Suprapubic skin (tissue), 4 donors: ENCODE data around the gene FAM3A.

Source experiments
- CTCF ChIP-seq, 2 donors: fragments of 200-600 bp in 1 of 2; fragments of 450-650 bp in 1 of 2; sonication (generic) in 1 of 2; IDR thresholded peaks; one replicate each; pipeline ENCODE4 v1.5.1; 2016 to 2019; ENCODE audit warnings: antibody characterized with exemption in 2 of 2, mild to moderate bottlenecking in 1 of 2, moderate library complexity in 1 of 2
- EP300 ChIP-seq: sonication (generic); formaldehyde crosslinking; IDR thresholded peaks from one replicate; pipeline ENCODE4 v1.6.1; 2017; ENCODE audit warnings: antibody characterized with exemption
- POLR2A ChIP-seq, 2 donors: fragments of 450-650 bp; IDR thresholded peaks; one replicate each; pipeline ENCODE4 v1.6.1; 2017; ENCODE audit warnings: antibody characterized with exemption in 2 of 2, mild to moderate bottlenecking in 2 of 2, moderate library complexity in 2 of 2
- POLR2AphosphoS5 ChIP-seq, 3 donors: sonication (generic); formaldehyde crosslinking; IDR thresholded peaks; one replicate each; pipeline ENCODE4 v1.6.1; 2017; ENCODE audit warnings: antibody characterized with exemption in 3 of 3

DNA sequence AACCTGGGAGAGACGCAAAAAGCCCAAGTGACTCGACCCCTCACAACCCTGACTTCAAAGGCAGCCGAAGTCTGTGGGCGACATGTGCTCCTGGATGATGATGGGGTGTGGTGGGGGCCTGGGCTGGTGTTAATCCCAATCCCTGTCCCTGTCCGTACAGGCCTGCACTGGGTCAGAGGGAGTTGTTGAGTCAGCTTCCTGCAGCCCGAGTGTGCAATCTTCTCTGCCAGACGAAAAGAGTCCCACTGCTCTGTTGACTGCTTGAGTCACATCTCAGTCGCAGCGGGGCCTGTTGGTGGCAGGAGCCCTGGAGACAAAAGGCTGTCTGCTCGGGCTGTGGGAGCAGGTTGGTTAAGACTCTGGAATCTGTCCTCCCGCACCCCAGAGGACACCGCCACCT, 10.3 kb downstream of the FAM3A start:
- TF ChIP-seq CTCF (IDR thresholded peaks at IDR 0.05) (no peak), POLR2A (IDR thresholded peaks at IDR 0.05) (no peak), EP300 (no peak), POLR2AphosphoS5 (IDR thresholded peaks at IDR 0.05) (no peak)
